ENCODE results near the gene IRF6.

Gene IRF6

GRCh38 chr1:209759829-209760359, 46.0 kb downstream of the IRF6 start:
- no peak for DNase-seq (ENCODE audit: low read depth)

- no peak for DNase-seq (ENCODE audit: low read depth)
These were observed 47.5 kb downstream of the IRF6 start for GRCh38 chr1:209758400-209758799.

- peak; percentile 16 for DNase-seq (ENCODE audit: low read depth)
These were observed 49.1 kb downstream of the IRF6 start for GRCh38 chr1:209756615-209757445.

- peak; percentile 55 for DNase-seq (ENCODE audit: low read depth)
These were observed 49.9 kb downstream of the IRF6 start, which contains the start of gene TRAF3IP3 for GRCh38 chr1:209755926-209756614. Gene TRAF3IP3, plus strand, starts transcription at chr1:209756053. Its CDS starts 3,987 bp downstream, at chr1:209760040.

GRCh38 chr1:209755256-209755655, 50.7 kb downstream of the IRF6 start:
- DNase-seq (ENCODE audit: low read depth): no peak

- DNase-seq (ENCODE audit: low read depth): no peak
These were observed 53.1 kb downstream of the IRF6 start for GRCh38 chr1:209752890-209753289.

GRCh38 chr1:209751627-209752231, 54.2 kb downstream of the IRF6 start:
- peak; percentile 23 for DNase-seq (ENCODE audit: low read depth)

- DNase-seq (ENCODE audit: low read depth): no peak
These were observed 56.1 kb downstream of the IRF6 start for GRCh38 chr1:209749670-209750323.

- no peak for DNase-seq (ENCODE audit: low read depth)
These were observed 56.7 kb downstream of the IRF6 start for GRCh38 chr1:209749205-209749604.

- DNase-seq (ENCODE audit: low read depth): no peak
These were observed 57.3 kb downstream of the IRF6 start for GRCh38 chr1:209748620-209749019.

GRCh38 chr1:209747580-209748262, 58.2 kb downstream of the IRF6 start:
- peak; percentile 76 for DNase-seq (ENCODE audit: low read depth)

- no peak for DNase-seq (ENCODE audit: low read depth)
These were observed 59.3 kb downstream of the IRF6 start for GRCh38 chr1:209746451-209747165.

GRCh38 chr1:209743145-209743482, 62.8 kb downstream of the IRF6 start:
- no peak for DNase-seq (ENCODE audit: low read depth)

GRCh38 chr1:209742409-209743144, 63.4 kb downstream of the IRF6 start:
- DNase-seq (ENCODE audit: low read depth): no peak

- no peak for DNase-seq (ENCODE audit: low read depth)
These were observed 64.1 kb downstream of the IRF6 start for GRCh38 chr1:209741889-209742288.

- no peak for DNase-seq (ENCODE audit: low read depth)
These were observed 64.7 kb downstream of the IRF6 start for GRCh38 chr1:209741193-209741592.

GRCh38 chr1:209738270-209738669, 67.7 kb downstream of the IRF6 start:
- DNase-seq (ENCODE audit: low read depth): no peak

- DNase-seq (ENCODE audit: low read depth): no peak
These were observed 68.8 kb downstream of the IRF6 start for GRCh38 chr1:209737118-209737505.

GRCh38 chr1:209736490-209737117, 69.3 kb downstream of the IRF6 start:
- no peak for DNase-seq (ENCODE audit: low read depth)

Data from activated T-helper 9 cell treated with anti-CD3 and anti-CD28 coated beads, Interleukin-2, amount 50 U/mL, for 16 hours (primary cell).